LNCaP clone FGC (cell line): ENCODE results near the gene PXMP2.

ENCODE experiments used
- DNase-seq: peaks from one replicate; pipeline ENCODE4 v3.0.0-alpha.2; 2011; ENCODE audit warnings: low read depth
- H3K4me3 ChIP-seq: 2 replicates; pipeline ENCODE4 v1.5.1; 2011; ENCODE audit warnings: mild to moderate bottlenecking, low read depth, low read length, control low read depth
- TF ChIP-seq, protein P1 (sequence below): IDR thresholded peaks from 2 replicates; pipeline ENCODE4 v1.5.1; 2012; ENCODE audit warnings: mild to moderate bottlenecking; ENCODE audit not compliant: control insufficient read depth, insufficient read depth; ENCODE audit errors: extremely low read depth

Gene PXMP2

DNA sequence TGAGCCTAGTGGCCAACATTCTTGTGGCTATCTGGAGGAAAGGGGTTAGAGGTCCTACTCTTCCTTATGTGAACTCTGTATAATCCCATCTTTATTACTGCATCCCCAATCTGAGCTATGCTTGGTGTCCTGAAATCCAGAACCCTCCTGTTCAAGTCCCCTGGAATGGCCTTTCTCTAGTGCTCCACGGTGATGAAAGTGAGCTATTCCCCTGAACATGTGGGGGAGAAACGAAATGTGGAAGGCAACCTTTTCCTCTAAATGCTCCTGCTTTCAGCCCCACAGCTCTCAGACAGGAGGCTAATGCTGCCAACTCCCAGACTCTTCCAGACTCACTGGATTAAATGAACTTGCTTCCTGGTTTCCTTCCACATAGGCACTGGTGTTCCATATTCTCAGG is 20.8 kb downstream of the PXMP2 start:
- no peak for DNase-seq
- TF ChIP-seq, protein P1, sequence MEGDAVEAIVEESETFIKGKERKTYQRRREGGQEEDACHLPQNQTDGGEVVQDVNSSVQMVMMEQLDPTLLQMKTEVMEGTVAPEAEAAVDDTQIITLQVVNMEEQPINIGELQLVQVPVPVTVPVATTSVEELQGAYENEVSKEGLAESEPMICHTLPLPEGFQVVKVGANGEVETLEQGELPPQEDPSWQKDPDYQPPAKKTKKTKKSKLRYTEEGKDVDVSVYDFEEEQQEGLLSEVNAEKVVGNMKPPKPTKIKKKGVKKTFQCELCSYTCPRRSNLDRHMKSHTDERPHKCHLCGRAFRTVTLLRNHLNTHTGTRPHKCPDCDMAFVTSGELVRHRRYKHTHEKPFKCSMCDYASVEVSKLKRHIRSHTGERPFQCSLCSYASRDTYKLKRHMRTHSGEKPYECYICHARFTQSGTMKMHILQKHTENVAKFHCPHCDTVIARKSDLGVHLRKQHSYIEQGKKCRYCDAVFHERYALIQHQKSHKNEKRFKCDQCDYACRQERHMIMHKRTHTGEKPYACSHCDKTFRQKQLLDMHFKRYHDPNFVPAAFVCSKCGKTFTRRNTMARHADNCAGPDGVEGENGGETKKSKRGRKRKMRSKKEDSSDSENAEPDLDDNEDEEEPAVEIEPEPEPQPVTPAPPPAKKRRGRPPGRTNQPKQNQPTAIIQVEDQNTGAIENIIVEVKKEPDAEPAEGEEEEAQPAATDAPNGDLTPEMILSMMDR, result no peak
- no peak overlapping the region for H3K4me3 ChIP-seq

DNA sequence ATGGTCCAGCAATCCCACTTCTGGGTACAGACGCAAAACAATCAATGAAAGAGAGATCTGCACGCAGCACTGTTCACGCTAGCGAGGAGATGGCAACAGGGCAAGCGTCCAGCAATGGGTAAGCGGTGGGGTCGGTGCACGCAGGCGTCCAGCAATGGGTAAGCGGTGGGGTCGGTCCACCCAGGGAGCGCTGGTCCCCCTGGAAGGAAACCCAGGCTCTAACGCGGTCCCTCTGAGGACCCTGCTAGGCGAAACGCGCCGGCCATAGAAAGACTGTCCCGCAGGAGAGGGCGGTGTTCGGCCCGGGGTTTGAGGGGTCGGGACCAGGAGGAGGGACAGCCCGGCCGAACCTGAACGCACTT is 22.6 kb downstream of the PXMP2 start:
- DNase-seq, result no peak
- TF ChIP-seq, protein P1, result no peak
- peak overlapping the region; percentile 92 for H3K4me3 ChIP-seq

DNA sequence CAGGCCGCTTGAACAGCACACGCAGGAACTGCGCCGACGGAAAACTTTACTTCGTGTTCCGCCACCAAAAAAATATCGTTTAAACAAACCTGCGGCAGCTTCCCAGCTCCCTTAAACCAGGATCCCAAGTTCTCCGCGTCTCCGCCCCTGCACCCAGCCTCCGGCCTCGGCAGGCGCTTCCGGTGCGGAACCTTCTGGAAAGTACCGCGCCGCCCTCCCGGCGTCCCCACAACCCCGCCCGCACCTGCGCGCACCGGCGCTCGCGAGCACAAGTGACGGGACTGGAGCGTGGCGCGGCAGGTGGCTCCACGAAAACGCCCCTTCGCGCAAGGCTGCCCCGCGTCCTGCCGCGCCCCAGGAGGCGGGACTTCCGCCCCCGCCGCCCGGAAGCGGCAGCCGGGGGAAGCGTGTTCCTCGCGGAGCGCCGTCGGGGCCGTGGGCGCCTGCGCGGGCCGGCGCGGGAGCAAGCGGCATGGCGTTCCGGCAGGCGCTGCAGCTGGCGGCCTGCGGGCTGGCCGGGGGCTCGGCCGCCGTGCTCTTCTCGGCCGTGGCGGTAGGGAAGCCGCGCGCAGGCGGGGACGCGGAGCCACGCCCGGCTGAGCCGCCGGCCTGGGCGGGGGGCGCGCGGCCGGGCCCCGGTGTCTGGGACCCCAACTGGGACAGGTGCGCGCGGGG is 23.2 kb downstream of the PXMP2 start, which contains the start of gene PGAM5:
TSS of gene PGAM5 (plus strand) at position 438 of the 675 bp plus-strand sequence. CDS start at position 473, 35 bp downstream.
- DNase-seq, result peak; percentile 77

DNA sequence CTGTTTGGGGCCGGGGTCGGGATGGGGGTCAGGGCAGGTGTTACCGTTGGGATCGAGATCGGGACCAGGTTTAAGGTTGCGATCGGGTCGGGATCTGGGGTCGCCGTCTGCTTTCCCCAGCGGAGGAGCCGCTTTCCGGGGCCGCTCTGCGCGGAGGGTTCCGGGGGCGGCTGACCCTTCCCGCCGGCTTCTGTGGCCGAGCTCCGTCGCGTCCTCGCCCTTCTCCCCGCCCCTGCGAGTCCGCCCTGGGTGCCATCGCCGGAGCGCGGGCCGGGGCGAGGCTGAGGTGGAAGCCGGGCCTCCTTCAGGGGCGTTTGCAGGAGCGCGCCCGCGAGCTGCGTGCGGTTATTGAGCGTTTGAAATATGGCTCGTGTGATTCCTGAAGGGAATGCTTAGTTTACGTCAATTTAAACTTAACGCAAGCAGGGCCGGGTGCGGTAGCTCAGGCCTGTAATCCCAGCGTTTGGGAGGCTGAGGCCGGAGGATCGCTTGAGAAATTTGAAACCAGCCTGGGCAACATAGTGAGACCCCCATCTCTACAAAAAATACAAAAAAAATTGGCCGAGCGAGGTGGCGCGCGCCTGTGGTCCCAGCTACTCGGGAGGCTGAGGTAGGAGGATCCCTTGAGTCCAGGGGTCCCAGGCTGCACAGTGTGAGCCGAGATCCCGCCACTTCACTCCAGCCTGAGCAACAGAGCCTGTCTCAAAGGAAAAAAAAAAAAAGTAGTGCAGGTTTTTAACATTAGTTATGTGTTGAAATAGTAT is 23.9 kb downstream of the PXMP2 start:
- DNase-seq, result no peak
- TF ChIP-seq, protein P1, result no peak
- peak overlapping the region; percentile 92 for H3K4me3 ChIP-seq

More for the DNA sequence above, 23.2 kb downstream of the PXMP2 start, which contains the start of gene PGAM5:
- peak within 1 kb of the TSS; percentile 92 for H3K4me3 ChIP-seq
- TF ChIP-seq, protein P1, result 0 out of 2 replicates have a peak, but pooled peaks have one; percentile 5

DNA sequence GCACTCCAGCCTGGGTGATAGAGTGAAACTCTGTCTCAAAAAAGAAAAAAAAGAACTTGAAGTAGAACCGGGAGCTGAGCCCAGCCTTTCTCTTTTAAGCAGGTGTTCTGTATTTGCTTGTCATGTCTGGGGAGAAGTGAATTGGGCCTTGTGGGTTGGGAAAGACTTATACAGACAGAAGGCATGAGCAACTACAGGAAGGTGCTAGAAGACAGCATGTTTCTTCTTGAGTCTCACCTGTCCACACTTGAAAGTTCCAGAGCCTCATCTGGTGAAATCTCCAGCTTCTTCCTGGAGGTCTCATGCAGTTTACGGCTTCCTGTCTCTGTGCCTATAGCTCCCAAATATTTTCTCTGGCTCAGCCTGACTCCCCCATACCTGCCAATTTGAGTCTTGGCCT is 25.7 kb downstream of the PXMP2 start:
- no peak overlapping the region for H3K4me3 ChIP-seq
- TF ChIP-seq, protein P1, result no peak
- no peak for DNase-seq

DNA sequence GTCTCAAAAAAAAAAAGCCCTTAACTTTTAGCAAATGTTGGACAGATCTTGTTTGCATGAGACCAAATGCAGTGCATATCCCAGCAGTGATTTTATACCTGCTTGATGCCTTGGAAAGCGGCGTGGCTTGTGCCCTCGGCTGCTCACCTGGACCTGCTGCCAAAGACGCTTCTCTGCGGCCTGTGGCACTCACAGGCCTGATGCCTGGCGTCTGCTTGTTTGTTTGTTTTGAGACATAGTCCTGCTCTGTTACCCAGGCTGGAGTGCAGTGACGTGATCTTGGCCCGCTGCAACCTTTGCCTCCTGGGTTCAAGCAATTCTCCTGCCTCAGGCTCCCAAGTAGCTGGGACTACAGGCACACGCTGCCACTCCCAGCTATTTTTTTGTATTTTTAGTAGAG is 28.5 kb downstream of the PXMP2 start:
- peak; percentile 21 for DNase-seq
- TF ChIP-seq, protein P1, result no peak
- H3K4me3 ChIP-seq, result no peak overlapping the region
